ENCODE results near the gene IL23R.

The IL23R gene

DNA sequence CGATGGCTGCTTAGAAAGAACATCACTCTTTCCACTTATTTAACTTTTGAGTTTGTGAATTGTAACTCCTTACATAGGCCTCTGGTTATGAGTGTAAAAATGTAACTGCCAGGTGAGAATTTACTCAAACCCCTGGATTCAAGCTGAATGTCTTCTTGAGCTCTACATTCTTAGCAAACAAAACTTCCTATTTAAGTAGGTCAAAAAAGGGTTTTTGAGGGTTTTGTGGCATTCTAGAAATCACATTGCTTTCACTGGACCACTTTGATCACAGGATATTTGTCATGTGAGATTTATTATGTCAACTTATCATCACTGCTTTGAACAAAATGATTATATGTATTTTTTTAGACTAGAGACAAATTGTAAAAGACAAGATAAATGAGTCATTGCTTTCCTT lies 5.7 kb downstream of the IL23R start:
- H3K4me3 ChIP-seq (replicated peaks; ENCODE audit: low read depth, low read length): no peak overlapping the region
- DNase-seq (ENCODE audit: extremely low read depth, low read depth): no peak
- TF ChIP-seq, protein P1, sequence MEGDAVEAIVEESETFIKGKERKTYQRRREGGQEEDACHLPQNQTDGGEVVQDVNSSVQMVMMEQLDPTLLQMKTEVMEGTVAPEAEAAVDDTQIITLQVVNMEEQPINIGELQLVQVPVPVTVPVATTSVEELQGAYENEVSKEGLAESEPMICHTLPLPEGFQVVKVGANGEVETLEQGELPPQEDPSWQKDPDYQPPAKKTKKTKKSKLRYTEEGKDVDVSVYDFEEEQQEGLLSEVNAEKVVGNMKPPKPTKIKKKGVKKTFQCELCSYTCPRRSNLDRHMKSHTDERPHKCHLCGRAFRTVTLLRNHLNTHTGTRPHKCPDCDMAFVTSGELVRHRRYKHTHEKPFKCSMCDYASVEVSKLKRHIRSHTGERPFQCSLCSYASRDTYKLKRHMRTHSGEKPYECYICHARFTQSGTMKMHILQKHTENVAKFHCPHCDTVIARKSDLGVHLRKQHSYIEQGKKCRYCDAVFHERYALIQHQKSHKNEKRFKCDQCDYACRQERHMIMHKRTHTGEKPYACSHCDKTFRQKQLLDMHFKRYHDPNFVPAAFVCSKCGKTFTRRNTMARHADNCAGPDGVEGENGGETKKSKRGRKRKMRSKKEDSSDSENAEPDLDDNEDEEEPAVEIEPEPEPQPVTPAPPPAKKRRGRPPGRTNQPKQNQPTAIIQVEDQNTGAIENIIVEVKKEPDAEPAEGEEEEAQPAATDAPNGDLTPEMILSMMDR (IDR thresholded peaks at IDR 0.05; ENCODE audit: low read depth, low read length, missing control alignments): no peak

DNA sequence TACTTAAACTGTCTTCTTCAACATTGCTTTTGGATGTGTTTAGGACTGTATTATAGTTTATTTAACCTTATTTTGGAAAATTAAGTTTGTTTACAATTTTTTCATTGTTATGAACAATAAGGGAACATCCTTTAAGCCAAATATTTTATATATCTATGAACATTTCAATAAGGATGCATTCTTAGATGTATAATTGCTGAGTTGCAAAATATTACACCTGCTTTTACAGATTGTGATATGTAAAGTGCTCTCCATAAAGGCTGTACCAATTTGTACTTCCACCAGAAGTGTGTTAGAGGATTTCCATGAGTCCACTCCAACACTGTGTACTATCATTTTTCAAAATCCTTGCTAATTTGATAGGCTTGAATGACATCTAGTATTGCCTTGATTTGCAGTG lies 7.7 kb downstream of the IL23R start:
- no peak for DNase-seq (ENCODE audit: extremely low read depth, low read depth)
- H3K4me3 ChIP-seq (replicated peaks; ENCODE audit: low read depth, low read length): no peak overlapping the region
- TF ChIP-seq, protein P1 (IDR thresholded peaks at IDR 0.05; ENCODE audit: low read depth, low read length, missing control alignments): no peak

DNA sequence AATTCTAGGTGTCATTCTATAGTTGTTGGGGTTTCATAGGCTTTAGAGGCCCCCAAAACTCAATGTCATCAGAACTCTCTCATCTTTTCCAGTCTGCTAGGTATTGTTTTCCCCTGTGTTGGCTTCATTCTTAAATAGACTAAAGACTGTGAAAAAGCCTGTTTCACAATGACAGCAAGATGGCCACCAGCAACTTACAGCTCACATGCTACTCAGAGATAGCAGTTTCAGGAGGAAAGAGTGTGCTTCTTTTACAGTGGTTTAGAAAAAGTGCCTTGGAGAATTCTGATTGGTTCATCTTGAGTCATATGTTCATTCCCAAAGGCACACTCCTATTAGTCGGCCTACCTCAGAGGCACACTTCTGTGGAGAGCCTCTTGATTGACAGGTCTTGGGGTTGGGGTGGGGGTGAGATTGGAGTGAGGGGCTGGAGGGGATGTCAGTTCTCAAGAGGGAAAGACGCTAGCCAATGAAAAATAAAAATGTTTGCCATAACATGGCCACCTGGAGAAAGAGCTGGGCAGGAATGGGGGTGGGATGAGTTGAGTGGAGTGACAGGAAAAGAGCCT lies 8.5 kb downstream of the IL23R start:
- no peak for DNase-seq (ENCODE audit: extremely low read depth, low read depth)
- no peak overlapping the region for H3K4me3 ChIP-seq (replicated peaks; ENCODE audit: low read depth, low read length)
- TF ChIP-seq, protein P1 (IDR thresholded peaks at IDR 0.05; ENCODE audit: low read depth, low read length, missing control alignments): no peak

DNA sequence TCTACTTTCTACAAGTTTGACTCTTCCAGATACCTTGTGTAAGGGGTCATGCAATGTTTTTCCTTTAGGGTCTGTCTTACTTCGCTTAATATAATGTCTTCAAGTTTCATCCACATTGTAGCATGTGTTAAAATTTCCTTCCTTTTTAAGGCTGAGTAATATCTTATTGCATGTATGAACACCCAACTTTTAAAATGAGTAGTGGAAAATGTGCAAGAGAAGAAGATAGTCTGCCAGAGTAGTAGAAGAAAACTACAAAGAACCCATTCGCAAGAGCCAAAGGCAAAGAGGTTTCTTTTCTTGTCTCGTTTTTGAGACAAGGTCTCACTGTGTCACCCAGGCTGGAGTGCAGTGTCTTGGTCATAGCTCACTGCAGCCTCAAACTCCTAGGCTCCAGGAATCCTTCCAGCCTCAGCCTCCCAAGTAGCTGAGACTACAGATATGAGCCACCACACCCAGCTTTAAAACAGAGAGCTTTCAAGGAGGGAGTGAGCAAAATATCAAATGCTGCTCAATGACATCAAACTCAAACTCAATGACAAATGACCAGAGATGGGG lies 9.4 kb downstream of the IL23R start:
- H3K4me3 ChIP-seq (replicated peaks; ENCODE audit: low read depth, low read length): no peak overlapping the region
- DNase-seq (ENCODE audit: extremely low read depth, low read depth): no peak
- TF ChIP-seq, protein P1 (IDR thresholded peaks at IDR 0.05; ENCODE audit: low read depth, low read length, missing control alignments): no peak

DNA sequence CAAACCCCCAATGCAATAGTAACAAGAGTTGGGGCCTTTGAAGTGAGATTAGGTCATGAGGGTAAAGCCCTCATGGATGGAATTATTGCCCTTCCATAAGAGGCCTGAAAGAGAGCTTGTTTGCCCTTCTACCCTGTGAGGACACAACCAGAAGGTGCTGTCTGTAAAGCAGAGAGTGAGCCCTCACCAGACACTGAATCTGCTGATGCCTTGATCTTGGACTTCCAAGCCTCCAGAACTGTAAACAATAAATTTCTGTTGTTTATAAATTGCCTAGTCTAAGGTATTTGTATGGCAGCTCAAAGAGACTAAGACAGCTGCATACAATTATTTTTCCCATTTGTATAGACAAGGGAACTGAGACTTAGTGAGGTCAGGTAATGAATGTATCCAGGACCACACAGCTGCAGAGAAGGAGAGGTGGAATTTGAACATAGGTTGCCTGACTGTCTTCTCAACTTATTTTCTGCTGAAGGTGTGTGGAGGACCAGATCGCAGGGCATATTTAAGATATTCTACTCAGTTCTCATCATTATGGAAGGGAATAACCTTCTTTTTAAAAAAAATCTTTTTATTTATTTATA lies 18.7 kb downstream of the IL23R start:
- no peak overlapping the region for H3K4me3 ChIP-seq (replicated peaks; ENCODE audit: low read depth, low read length)
- TF ChIP-seq, protein P1 (IDR thresholded peaks at IDR 0.05; ENCODE audit: low read depth, low read length, missing control alignments): no peak
- no peak for DNase-seq (ENCODE audit: extremely low read depth, low read depth)

DNA sequence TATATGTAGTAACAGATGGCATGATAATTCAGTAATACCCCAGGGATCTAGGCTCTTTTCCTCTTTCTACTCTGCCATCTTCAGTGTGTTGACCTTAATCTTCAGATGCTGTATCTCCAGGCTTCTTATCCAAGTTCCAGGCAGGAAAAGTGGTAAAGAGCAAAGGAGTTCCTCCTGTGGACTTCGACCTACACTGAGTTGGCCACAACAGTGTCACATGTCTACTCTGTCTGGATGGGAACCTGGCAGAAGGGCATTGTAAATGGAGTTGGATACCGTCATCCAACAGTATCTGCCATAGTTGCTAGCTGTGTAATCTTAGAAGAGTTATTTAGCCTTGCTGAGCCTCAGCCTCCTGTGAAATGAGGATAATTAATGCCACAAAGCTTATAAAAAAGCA lies 21.9 kb downstream of the IL23R start:
- no peak for DNase-seq (ENCODE audit: extremely low read depth, low read depth)
- TF ChIP-seq, protein P1 (IDR thresholded peaks at IDR 0.05; ENCODE audit: low read depth, low read length, missing control alignments): no peak
- no peak overlapping the region for H3K4me3 ChIP-seq (replicated peaks; ENCODE audit: low read depth, low read length)

All from HFF-Myc (cell line).